Hematopoietic multipotent progenitor cell treated with erythropoietin and hydrocortisone succinate and interleukin-3 and kit ligand, for 4 days (in vitro differentiated cells): ENCODE data around the gene MAP7.
A peak's percentile ranks its signal among the peaks of the same experiment; 100 is the strongest.
"Not testable (repeated sequence)": the region's sequence is repeated elsewhere in the genome, so short reads cannot be mapped to it uniquely, and the experiment has no call there.

Source experiments
- DNase-seq: peaks from one replicate; pipeline ENCODE4 v3.0.0-alpha.2; 2015

Gene MAP7

GRCh38 chr6:136466777-136467176 lies 83.4 kb downstream of the MAP7 start:
- no peak for DNase-seq

- no peak for DNase-seq
These were observed 84.4 kb downstream of the MAP7 start for GRCh38 chr6:136465766-136466303.

- DNase-seq = no peak
These were observed 85.3 kb downstream of the MAP7 start for GRCh38 chr6:136464874-136465273.

- DNase-seq = peak; percentile 54
These were observed 86.1 kb downstream of the MAP7 start for GRCh38 chr6:136464148-136464547.

- DNase-seq = peak; percentile 14
These were observed 86.5 kb downstream of the MAP7 start for GRCh38 chr6:136463743-136464142.

GRCh38 chr6:136446579-136447187 lies 103.5 kb downstream of the MAP7 start:
- DNase-seq = no peak

- DNase-seq = no peak
These were observed 104.1 kb downstream of the MAP7 start for GRCh38 chr6:136446145-136446544.

- DNase-seq = no peak
These were observed 105.2 kb downstream of the MAP7 start for GRCh38 chr6:136445063-136445462.

- peak; percentile 8 for DNase-seq
These were observed 110.0 kb downstream of the MAP7 start for GRCh38 chr6:136440203-136440602.

- no peak for DNase-seq
These were observed 110.6 kb downstream of the MAP7 start for GRCh38 chr6:136439514-136440190.

- DNase-seq = no peak
These were observed 111.8 kb downstream of the MAP7 start for GRCh38 chr6:136438441-136438840.

- DNase-seq = no peak
These were observed 113.0 kb downstream of the MAP7 start for GRCh38 chr6:136437246-136437645.

- DNase-seq = no peak
These were observed 115.1 kb downstream of the MAP7 start for GRCh38 chr6:136435101-136435500.

- not testable (repeated sequence) for DNase-seq
These were observed 118.9 kb downstream of the MAP7 start for GRCh38 chr6:136431306-136431705.

- no peak for DNase-seq
These were observed 120.8 kb downstream of the MAP7 start for GRCh38 chr6:136429264-136430065.

- DNase-seq = no peak
These were observed 122.9 kb downstream of the MAP7 start for GRCh38 chr6:136427378-136427717.

- DNase-seq = peak; percentile 73
These were observed 123.4 kb downstream of the MAP7 start for GRCh38 chr6:136426627-136427377.

- no peak for DNase-seq
These were observed 124.4 kb downstream of the MAP7 start for GRCh38 chr6:136425793-136426192.

GRCh38 chr6:136424901-136425300 lies 125.3 kb downstream of the MAP7 start:
- DNase-seq = no peak

GRCh38 chr6:136424450-136424849 lies 125.8 kb downstream of the MAP7 start:
- no peak for DNase-seq

GRCh38 chr6:136421537-136422158 lies 128.6 kb downstream of the MAP7 start:
- DNase-seq = no peak

GRCh38 chr6:136420853-136421252 lies 129.4 kb downstream of the MAP7 start:
- no peak for DNase-seq
